ENCODE data around the gene LDB2. TPM values are rescaled to one million over a fixed set of nuclear protein-coding genes. Genes with fewer than 3 reads are reported as not detected.

Gene LDB2
- total RNA-seq, 2 donors from 2014 or later: 11.4 to 14.5 TPM

DNA sequence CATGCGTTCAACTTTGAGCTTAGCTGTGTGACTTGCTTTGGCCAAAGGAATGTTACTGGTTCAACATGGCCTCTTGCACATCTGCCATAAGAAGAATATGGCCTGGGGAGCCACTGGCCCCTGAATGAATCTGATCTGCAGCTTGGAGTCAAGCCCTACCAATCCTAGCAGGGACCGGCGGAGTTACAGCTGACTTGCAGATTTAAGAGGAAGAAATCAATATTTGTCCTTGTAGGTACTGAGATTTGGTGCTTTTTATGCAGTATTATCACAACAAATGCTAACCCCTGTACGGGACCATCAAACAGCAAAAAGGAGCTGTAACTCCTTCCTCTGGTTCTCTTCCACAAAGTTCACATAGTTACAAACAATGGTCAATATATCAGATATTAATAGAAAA is 252.0 kb downstream of the LDB2 start:
- no peaks in the 10 kb centered on the region for H3K27me3 ChIP-seq (ENCODE audit: control insufficient read depth, insufficient read depth, low read length, poor library complexity, severe bottlenecking)
- no peak overlapping the region for H3K27ac ChIP-seq (ENCODE audit: low read depth, low read length)
- no peaks in the 10 kb centered on the region for H3K36me3 ChIP-seq (ENCODE audit: control insufficient read depth, insufficient read depth, low read length)
- Mint-ChIP-seq H3K4me1 (no peaks in the 10 kb centered on the region), H3K4me3 (no peak overlapping the region), H3K27ac (no peak overlapping the region), H3K36me3 (ENCODE audit: low read depth) (no peaks in the 10 kb centered on the region), H3K9me3 (no peaks in the 10 kb centered on the region), H3K27me3 (ENCODE audit: insufficient read depth) (no peaks in the 10 kb centered on the region)
- H3K9me3 ChIP-seq (ENCODE audit: control insufficient read depth, low read length): no peaks in the 10 kb centered on the region
- no peak for DNase-seq
- no peak overlapping the region for H3K4me3 ChIP-seq (ENCODE audit: low read length)
- H3K9ac ChIP-seq (ENCODE audit: extremely low read depth, low read length, poor library complexity, severe bottlenecking): no peak overlapping the region
- H3K4me1 ChIP-seq (ENCODE audit: control insufficient read depth, insufficient read depth, low read length): no peaks in the 10 kb centered on the region
- 88 to 89% methylated on average over 1 to 4 of the region's 4 CpGs for WGBS, 2 experiments (ENCODE audit: insufficient coverage in 1 of 2, insufficient read length in 1 of 2)
- TF ChIP-seq, protein P1, sequence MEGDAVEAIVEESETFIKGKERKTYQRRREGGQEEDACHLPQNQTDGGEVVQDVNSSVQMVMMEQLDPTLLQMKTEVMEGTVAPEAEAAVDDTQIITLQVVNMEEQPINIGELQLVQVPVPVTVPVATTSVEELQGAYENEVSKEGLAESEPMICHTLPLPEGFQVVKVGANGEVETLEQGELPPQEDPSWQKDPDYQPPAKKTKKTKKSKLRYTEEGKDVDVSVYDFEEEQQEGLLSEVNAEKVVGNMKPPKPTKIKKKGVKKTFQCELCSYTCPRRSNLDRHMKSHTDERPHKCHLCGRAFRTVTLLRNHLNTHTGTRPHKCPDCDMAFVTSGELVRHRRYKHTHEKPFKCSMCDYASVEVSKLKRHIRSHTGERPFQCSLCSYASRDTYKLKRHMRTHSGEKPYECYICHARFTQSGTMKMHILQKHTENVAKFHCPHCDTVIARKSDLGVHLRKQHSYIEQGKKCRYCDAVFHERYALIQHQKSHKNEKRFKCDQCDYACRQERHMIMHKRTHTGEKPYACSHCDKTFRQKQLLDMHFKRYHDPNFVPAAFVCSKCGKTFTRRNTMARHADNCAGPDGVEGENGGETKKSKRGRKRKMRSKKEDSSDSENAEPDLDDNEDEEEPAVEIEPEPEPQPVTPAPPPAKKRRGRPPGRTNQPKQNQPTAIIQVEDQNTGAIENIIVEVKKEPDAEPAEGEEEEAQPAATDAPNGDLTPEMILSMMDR (conservative IDR thresholded peaks at IDR 0.05): no peak

DNA sequence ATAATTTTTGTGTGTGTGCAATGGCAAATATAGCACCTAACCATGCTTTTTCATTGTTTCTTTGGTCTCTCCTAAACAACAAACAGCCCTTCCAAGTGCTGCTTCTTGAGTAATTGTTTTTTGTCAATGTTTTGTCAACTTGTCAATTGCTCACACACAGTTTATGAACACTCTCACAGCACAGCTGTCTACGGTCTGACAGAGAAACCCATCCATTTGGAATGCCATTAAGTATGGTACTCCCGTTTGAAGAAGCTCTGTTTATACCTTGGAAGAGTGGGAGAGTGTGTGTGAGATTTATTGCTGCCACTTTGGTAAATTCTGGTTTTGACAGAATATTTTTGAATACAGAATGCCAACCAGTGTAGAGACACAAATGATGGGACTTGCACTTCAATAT is 254.6 kb downstream of the LDB2 start:
- Mint-ChIP-seq H3K9me3 (no peaks in the 10 kb centered on the region), H3K27me3 (ENCODE audit: insufficient read depth) (no peaks in the 10 kb centered on the region), H3K4me1 (no peaks in the 10 kb centered on the region), H3K36me3 (ENCODE audit: low read depth) (no peaks in the 10 kb centered on the region), H3K27ac (no peak overlapping the region), H3K4me3 (no peak overlapping the region)
- Histone ChIP-seq H3K27ac (ENCODE audit: low read depth, low read length) (no peak overlapping the region), H3K4me3 (ENCODE audit: low read length) (no peak overlapping the region), H3K4me1 (ENCODE audit: control insufficient read depth, insufficient read depth, low read length) (no peaks in the 10 kb centered on the region), H3K36me3 (ENCODE audit: control insufficient read depth, insufficient read depth, low read length) (no peaks in the 10 kb centered on the region), H3K27me3 (ENCODE audit: control insufficient read depth, insufficient read depth, low read length, poor library complexity, severe bottlenecking) (no peaks in the 10 kb centered on the region), H3K9me3 (ENCODE audit: control insufficient read depth, low read length) (no peaks in the 10 kb centered on the region), H3K9ac (ENCODE audit: extremely low read depth, low read length, poor library complexity, severe bottlenecking) (no peak overlapping the region)
- TF ChIP-seq, protein P1 (conservative IDR thresholded peaks at IDR 0.05): no peak
- 85 to 95% methylated on average over 2 of the region's 2 CpGs for WGBS, 2 experiments (ENCODE audit: insufficient coverage in 1 of 2, insufficient read length in 1 of 2)
- DNase-seq: no peak

GRCh38 chr4:16642897-16643296 is 255.5 kb downstream of the LDB2 start:
- no peak for DNase-seq
- WGBS, 2 experiments (ENCODE audit: insufficient coverage in 1 of 2, insufficient read length in 1 of 2): 88 to 100% methylated on average over 1 to 4 of the region's 5 CpGs
- no peaks in the 10 kb centered on the region for H3K27me3 ChIP-seq (ENCODE audit: control insufficient read depth, insufficient read depth, low read length, poor library complexity, severe bottlenecking)

More at GRCh38 chr4:16642897-16643296, 255.5 kb downstream of the LDB2 start:
- Histone ChIP-seq H3K27ac (ENCODE audit: low read depth, low read length) (no peak overlapping the region), H3K9ac (ENCODE audit: extremely low read depth, low read length, poor library complexity, severe bottlenecking) (no peak overlapping the region), H3K4me1 (ENCODE audit: control insufficient read depth, insufficient read depth, low read length) (no peaks in the 10 kb centered on the region), H3K9me3 (ENCODE audit: control insufficient read depth, low read length) (no peaks in the 10 kb centered on the region), H3K36me3 (ENCODE audit: control insufficient read depth, insufficient read depth, low read length) (no peaks in the 10 kb centered on the region), H3K4me3 (ENCODE audit: low read length) (no peak overlapping the region)
- H3K4me1 Mint-ChIP-seq: peaks cover 1% of the 10 kb centered on the region
- no peaks in the 10 kb centered on the region for H3K9me3 Mint-ChIP-seq
- H3K36me3 Mint-ChIP-seq (ENCODE audit: low read depth): no peaks in the 10 kb centered on the region
- no peak overlapping the region for H3K4me3 Mint-ChIP-seq
- TF ChIP-seq, protein P1 (conservative IDR thresholded peaks at IDR 0.05): no peak
- no peaks in the 10 kb centered on the region for H3K27me3 Mint-ChIP-seq (ENCODE audit: insufficient read depth)
- no peak overlapping the region for H3K27ac Mint-ChIP-seq
